Keratinocyte (primary cell): Measurements from ENCODE around the gene SIGLEC6. TPM values are rescaled to one million over a fixed set of nuclear protein-coding genes. Genes with fewer than 3 reads are reported as not detected.

Experiments
- DNase-seq: peaks from one replicate; pipeline ENCODE4 v3.0.0-alpha.2; 2011; ENCODE audit warnings: low read depth, missing footprints, low spot score
- FAIRE-seq: peaks from 2 replicates; lab custom pipeline; 2011; peaks lifted over from hg19 to GRCh38; lab: Jason Lieb, UNC
- H2AFZ ChIP-seq: 2 replicates; pipeline ENCODE4 v1.6.0; 2012; ENCODE audit warnings: low read length, control low read depth, inconsistent platforms; ENCODE audit not compliant: control insufficient read depth
- H3K27ac ChIP-seq: 2 replicates; pipeline ENCODE4 v1.5.1; 2011; ENCODE audit warnings: low read length; ENCODE audit not compliant: control insufficient read depth, insufficient read depth
- H3K27me3 ChIP-seq: 3 replicates; pipeline ENCODE4 v1.6.0; 2011; ENCODE audit warnings: low read length; ENCODE audit not compliant: control insufficient read depth, insufficient read depth; ENCODE audit errors: extremely low read depth
- H3K36me3 ChIP-seq, 2 experiments: 2 replicates in 1 of 2; 3 replicates in 1 of 2; pipeline ENCODE4 v1.5.1; 2011; ENCODE audit warnings: low read length in 2 of 2, mild to moderate bottlenecking in 1 of 2; ENCODE audit not compliant: control insufficient read depth in 2 of 2, insufficient read depth in 2 of 2; ENCODE audit errors: extremely low read depth in 1 of 2
- H3K4me1 ChIP-seq: 3 replicates; pipeline ENCODE4 v1.5.1; 2011; ENCODE audit warnings: low read length; ENCODE audit not compliant: control insufficient read depth, insufficient read depth; ENCODE audit errors: extremely low read depth
- H3K4me2 ChIP-seq: 3 replicates; pipeline ENCODE4 v1.6.0; 2011; ENCODE audit warnings: low read depth, low read length; ENCODE audit not compliant: control insufficient read depth, insufficient read depth; ENCODE audit errors: extremely low read depth
- H3K4me3 ChIP-seq, 3 experiments: fragments of 200-600 bp in 1 of 3; sonication (generic) in 1 of 3; 2 replicates in 2 of 3; 3 replicates in 1 of 3; pipeline ENCODE4 v1.5.1; 2011 to 2016; ENCODE audit warnings: low read length in 3 of 3, mild to moderate bottlenecking in 3 of 3, control low read depth in 2 of 3, inconsistent platforms in 1 of 3, low read depth in 1 of 3, mixed read lengths in 1 of 3, mixed run types in 1 of 3, moderate library complexity in 1 of 3; ENCODE audit not compliant: control insufficient read depth in 2 of 3, insufficient read depth in 2 of 3; ENCODE audit errors: extremely low read depth in 1 of 3
- H3K79me2 ChIP-seq: 2 replicates; pipeline ENCODE4 v1.6.0; 2012; ENCODE audit warnings: low read length; ENCODE audit not compliant: control insufficient read depth, insufficient read depth
- H3K9ac ChIP-seq: 3 replicates; pipeline ENCODE4 v1.6.0; 2011; ENCODE audit warnings: low read length; ENCODE audit not compliant: control insufficient read depth, insufficient read depth; ENCODE audit errors: extremely low read depth
- H3K9me1 ChIP-seq: 3 replicates; pipeline ENCODE4 v1.6.0; 2011; ENCODE audit warnings: low read length; ENCODE audit not compliant: control insufficient read depth, insufficient read depth; ENCODE audit errors: extremely low read depth
- H3K9me3 ChIP-seq: 2 replicates; pipeline ENCODE4 v1.5.1; 2012; ENCODE audit warnings: low read depth, low read length; ENCODE audit not compliant: control insufficient read depth
- H4K20me1 ChIP-seq: 3 replicates; pipeline ENCODE4 v1.6.0; 2011; ENCODE audit warnings: low read length; ENCODE audit not compliant: control insufficient read depth, insufficient read depth; ENCODE audit errors: extremely low read depth
- CTCF ChIP-seq, 3 experiments: IDR thresholded peaks in 1 of 3; conservative IDR thresholded peaks in 1 of 3; optimal IDR thresholded peaks in 1 of 3; 2 replicates in 2 of 3; 3 replicates in 1 of 3; pipeline versions ENCODE3 to v1.5.1; 2011; ENCODE audit warnings: low read length in 3 of 3, mild to moderate bottlenecking in 3 of 3, moderate library complexity in 2 of 3, control low read depth in 1 of 3, inconsistent platforms in 1 of 3; ENCODE audit not compliant: insufficient read depth in 2 of 3; ENCODE audit errors: extremely low read depth in 1 of 3
- EZH2 ChIP-seq: IDR thresholded peaks from one replicate; pipeline ENCODE4 v1.6.1; 2012; ENCODE audit warnings: inconsistent platforms, mild to moderate bottlenecking, low read length, moderate library complexity
- dilution Hi-C: fragments of 300-500 bp; cut with MboI; formaldehyde crosslinking; loops from one replicate; pipeline ENCODE4 v1.7.0; 2020; ENCODE audit warnings: low sequenced_read_pairs; ENCODE audit not compliant: extremely low pct_ligation_motif_present
- polyA plus RNA-seq, 5 experiments: library from polyadenylated mRNA; depleted of rRNA in 3 of 5; stranded (reverse) in 3 of 5; stranded (forward) in 1 of 5; unstranded in 1 of 5; fragments of >200 nt; gene quantifications; 1 replicate in 1 of 5; 2 replicates in 3 of 5; 3 replicates in 1 of 5; pipeline versions ENCODE4 v1.2.1 to v1.2.3, GENCODE V29; 2011 to 2012; ENCODE audit warnings: missing spikeins in 2 of 5, low read depth in 1 of 5, low replicate concordance in 1 of 5

SIGLEC6 gene
- polyA plus RNA-seq, 1 donor (not counting 4 experiments of a cell fraction or from before 2014, with no cell fraction given), result not detected

GRCh38 chr19:51473009-51473707 is 58.3 kb downstream of the SIGLEC6 start:
- Histone ChIP-seq H3K9ac (no peak overlapping the region), H3K4me1 (peaks cover 3% of the 10 kb centered on the region), H3K27ac (no peak overlapping the region), H2AFZ (no peak overlapping the region), H4K20me1 (no peaks in the 10 kb centered on the region), H3K79me2 (no peaks in the 10 kb centered on the region), H3K36me3 (no peaks in the 10 kb centered on the region), H3K27me3 (no peaks in the 10 kb centered on the region), H3K4me2 (no peak overlapping the region), H3K9me3 (no peaks in the 10 kb centered on the region), H3K4me3 (no peak overlapping the region), H3K9me1 (no peaks in the 10 kb centered on the region)
- DNase-seq (peak; percentile 0), FAIRE-seq (no peak)
- TF ChIP-seq EZH2 (no peak), CTCF (optimal IDR thresholded peaks at IDR 0.05 in 1 of 3, IDR thresholded peaks at IDR 0.05 in 1 of 3, conservative IDR thresholded peaks at IDR 0.05 in 1 of 3; ENCODE audit: extremely low read depth in 1 of 3, insufficient read depth in 2 of 3, low read length in 3 of 3) (peak; percentile 71 to 91 (median 85))
- dilution Hi-C loops, result no loop called here

- FAIRE-seq (no peak), DNase-seq (no peak)
- Histone ChIP-seq H3K9me3 (no peaks in the 10 kb centered on the region), H3K4me3 (no peak overlapping the region), H3K4me1 (peaks cover 3% of the 10 kb centered on the region), H3K27ac (no peak overlapping the region), H2AFZ (no peak overlapping the region), H3K36me3 (no peaks in the 10 kb centered on the region), H3K27me3 (no peaks in the 10 kb centered on the region), H4K20me1 (no peaks in the 10 kb centered on the region), H3K9me1 (no peaks in the 10 kb centered on the region), H3K79me2 (no peaks in the 10 kb centered on the region), H3K4me2 (no peak overlapping the region), H3K9ac (no peak overlapping the region)
- dilution Hi-C loops, result no loop called here
- TF ChIP-seq CTCF (optimal IDR thresholded peaks at IDR 0.05 in 1 of 3, IDR thresholded peaks at IDR 0.05 in 1 of 3, conservative IDR thresholded peaks at IDR 0.05 in 1 of 3; ENCODE audit: extremely low read depth in 1 of 3, insufficient read depth in 2 of 3, low read length in 3 of 3) (no peak), EZH2 (no peak)
Observed at GRCh38 chr19:51472607-51473006, 58.9 kb downstream of the SIGLEC6 start.
